Panc1 (cell line): ENCODE results near the gene OR52N4. TPM values are rescaled to one million over a fixed set of nuclear protein-coding genes. Genes with fewer than 3 reads are reported as not detected.

ENCODE experiments used
- ATAC-seq: fragments of 200-7000 bp; cut with Tn5 transposase; 2 replicates; pipeline ENCODE4 v1.9.1; 2020; ENCODE audit warnings: mild to moderate bottlenecking, moderate library complexity
- BruUV-seq: library from RNA; stranded (reverse); fragments of 400-500 nt; replicated peaks from 2 replicates; lab custom pipeline; 2021; lab: Mats Ljungman, UMichigan
- CTCF ChIA-PET: fragments of 300-600 bp; sonication (Branson Sonifier 250); formaldehyde crosslinking; loops from one replicate; lab custom pipeline; 2022; ENCODE audit warnings: antibody characterized with exemption; lab: Charles Lee
- POLR2A ChIA-PET: fragments of 300-600 bp; sonication (Branson Sonifier 250); formaldehyde crosslinking; loops from one replicate; lab custom pipeline; 2022; ENCODE audit warnings: antibody characterized with exemption; lab: Charles Lee
- DNase-seq: peaks from one replicate; pipeline ENCODE4 v3.0.0-alpha.2; 2010; ENCODE audit warnings: low read depth, low spot score
- H3K27ac ChIP-seq: 2 replicates; pipeline ENCODE4 v1.5.1; 2011; ENCODE audit warnings: mild to moderate bottlenecking, low read length, inconsistent platforms
- H3K27me3 ChIP-seq: fragments of 200-500 bp; sonication (Bioruptor generic); 2 replicates; pipeline ENCODE4 v1.6.0; 2014; ENCODE audit warnings: low read length, inconsistent platforms; ENCODE audit not compliant: control insufficient read depth, insufficient read depth
- H3K36me3 ChIP-seq: fragments of 200-500 bp; sonication (Bioruptor generic); 2 replicates; pipeline ENCODE4 v1.5.1; 2014; ENCODE audit warnings: inconsistent platforms, mild to moderate bottlenecking, low read length, moderate library complexity; ENCODE audit not compliant: control insufficient read depth, insufficient read depth
- H3K4me1 ChIP-seq: 2 replicates; pipeline ENCODE4 v1.5.1; 2011; ENCODE audit warnings: inconsistent platforms, mild to moderate bottlenecking, low read length, moderate library complexity; ENCODE audit not compliant: control insufficient read depth, insufficient read depth
- H3K4me3 ChIP-seq, 2 experiments: 2 replicates each; pipeline ENCODE4 v1.5.1; 2011 to 2012; ENCODE audit warnings: low read depth in 2 of 2, low read length in 2 of 2, mild to moderate bottlenecking in 2 of 2, inconsistent platforms in 1 of 2, moderate library complexity in 1 of 2
- H3K9me3 ChIP-seq: fragments of 200-500 bp; sonication (Bioruptor generic); 2 replicates; pipeline ENCODE4 v1.5.1; 2014; ENCODE audit warnings: low read depth, mild to moderate bottlenecking, inconsistent platforms, low read length, moderate library complexity; ENCODE audit not compliant: control insufficient read depth, insufficient read depth
- CTCF ChIP-seq: fragments of 450-650 bp; IDR thresholded peaks from 2 replicates; pipeline ENCODE4 v1.5.1; 2017; ENCODE audit warnings: mild to moderate bottlenecking
- POLR2AphosphoS5 ChIP-seq: IDR thresholded peaks from 2 replicates; pipeline ENCODE4 v1.6.1; 2012; ENCODE audit warnings: mild to moderate bottlenecking, low read depth, low read length, moderate library complexity
- SIN3A ChIP-seq: IDR thresholded peaks from 2 replicates; pipeline ENCODE4 v1.6.1; 2012; ENCODE audit warnings: low read depth, mild to moderate bottlenecking, low read length, moderate library complexity, borderline replicate concordance; ENCODE audit not compliant: insufficient read depth
- TCF7L2 ChIP-seq: IDR thresholded peaks from 2 replicates; pipeline ENCODE4 v1.6.1; 2011; ENCODE audit warnings: mild to moderate bottlenecking, low read depth, low read length, inconsistent platforms
- in situ Hi-C: cut with HindIII; loops from 2 replicates; pipeline ENCODE4 v1.10.0; 2016; ENCODE audit warnings: low sequenced_read_pairs, low pct_unique_long_range_greater_than_20kb
- intact Hi-C: fragments of 100-400 bp; cut with micrococcal nuclease; formaldehyde crosslinking; loops from one replicate; pipeline ENCODE4 v1.10.0; 2022; ENCODE audit not compliant: unreplicated experiment
- total RNA-seq: library from RNA; stranded (reverse); gene quantifications from one replicate; pipeline ENCODE4 v1.2.1, GENCODE V29; 2021; ENCODE audit not compliant: unreplicated experiment
- TF ChIP-seq, protein P1 (sequence below), 2 experiments: IDR thresholded peaks; 2 replicates each; pipeline ENCODE4 v1.6.1; 2011 to 2012; ENCODE audit warnings: low read depth in 2 of 2, control low read depth in 1 of 2, low read length in 1 of 2, mild to moderate bottlenecking in 1 of 2, moderate library complexity in 1 of 2; ENCODE audit not compliant: insufficient read depth in 1 of 2

OR52N4 gene
- total RNA-seq, 1 experiment from 2014 or later = not detected

GRCh38 chr11:5737091-5737490 is 17.0 kb upstream of the OR52N4 start:
- Histone ChIP-seq H3K4me3 (no peak overlapping the region), H3K9me3 (no peaks in the 10 kb centered on the region), H3K36me3 (no peaks in the 10 kb centered on the region), H3K27me3 (peaks cover 6% of the 10 kb centered on the region), H3K4me1 (no peaks in the 10 kb centered on the region), H3K27ac (no peak overlapping the region)
- ChIA-PET CTCF (interaction anchor here (0.5 kb wide), 1 partner anchor 122 kb away, joined by 3 read pairs; no protein-coding TSS in a partner anchor), POLR2A (interaction anchor here (0.6 kb wide), 1 partner anchor 153 kb away, joined by 3 read pairs; no protein-coding TSS in a partner anchor)
- DNase-seq = no peak
- no peak for ATAC-seq
- in situ Hi-C loops = no loop called here
- no TSS peak for BruUV-seq
- TF ChIP-seq, protein P1, sequence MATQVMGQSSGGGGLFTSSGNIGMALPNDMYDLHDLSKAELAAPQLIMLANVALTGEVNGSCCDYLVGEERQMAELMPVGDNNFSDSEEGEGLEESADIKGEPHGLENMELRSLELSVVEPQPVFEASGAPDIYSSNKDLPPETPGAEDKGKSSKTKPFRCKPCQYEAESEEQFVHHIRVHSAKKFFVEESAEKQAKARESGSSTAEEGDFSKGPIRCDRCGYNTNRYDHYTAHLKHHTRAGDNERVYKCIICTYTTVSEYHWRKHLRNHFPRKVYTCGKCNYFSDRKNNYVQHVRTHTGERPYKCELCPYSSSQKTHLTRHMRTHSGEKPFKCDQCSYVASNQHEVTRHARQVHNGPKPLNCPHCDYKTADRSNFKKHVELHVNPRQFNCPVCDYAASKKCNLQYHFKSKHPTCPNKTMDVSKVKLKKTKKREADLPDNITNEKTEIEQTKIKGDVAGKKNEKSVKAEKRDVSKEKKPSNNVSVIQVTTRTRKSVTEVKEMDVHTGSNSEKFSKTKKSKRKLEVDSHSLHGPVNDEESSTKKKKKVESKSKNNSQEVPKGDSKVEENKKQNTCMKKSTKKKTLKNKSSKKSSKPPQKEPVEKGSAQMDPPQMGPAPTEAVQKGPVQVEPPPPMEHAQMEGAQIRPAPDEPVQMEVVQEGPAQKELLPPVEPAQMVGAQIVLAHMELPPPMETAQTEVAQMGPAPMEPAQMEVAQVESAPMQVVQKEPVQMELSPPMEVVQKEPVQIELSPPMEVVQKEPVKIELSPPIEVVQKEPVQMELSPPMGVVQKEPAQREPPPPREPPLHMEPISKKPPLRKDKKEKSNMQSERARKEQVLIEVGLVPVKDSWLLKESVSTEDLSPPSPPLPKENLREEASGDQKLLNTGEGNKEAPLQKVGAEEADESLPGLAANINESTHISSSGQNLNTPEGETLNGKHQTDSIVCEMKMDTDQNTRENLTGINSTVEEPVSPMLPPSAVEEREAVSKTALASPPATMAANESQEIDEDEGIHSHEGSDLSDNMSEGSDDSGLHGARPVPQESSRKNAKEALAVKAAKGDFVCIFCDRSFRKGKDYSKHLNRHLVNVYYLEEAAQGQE (IDR thresholded peaks at IDR 0.05; ENCODE audit: insufficient read depth in 1 of 2, low read depth in 2 of 2, low read length in 1 of 2) = no peak
- TF ChIP-seq CTCF (no peak), SIN3A (no peak), TCF7L2 (no peak), POLR2AphosphoS5 (no peak)
- intact Hi-C loops = no loop called here

DNA sequence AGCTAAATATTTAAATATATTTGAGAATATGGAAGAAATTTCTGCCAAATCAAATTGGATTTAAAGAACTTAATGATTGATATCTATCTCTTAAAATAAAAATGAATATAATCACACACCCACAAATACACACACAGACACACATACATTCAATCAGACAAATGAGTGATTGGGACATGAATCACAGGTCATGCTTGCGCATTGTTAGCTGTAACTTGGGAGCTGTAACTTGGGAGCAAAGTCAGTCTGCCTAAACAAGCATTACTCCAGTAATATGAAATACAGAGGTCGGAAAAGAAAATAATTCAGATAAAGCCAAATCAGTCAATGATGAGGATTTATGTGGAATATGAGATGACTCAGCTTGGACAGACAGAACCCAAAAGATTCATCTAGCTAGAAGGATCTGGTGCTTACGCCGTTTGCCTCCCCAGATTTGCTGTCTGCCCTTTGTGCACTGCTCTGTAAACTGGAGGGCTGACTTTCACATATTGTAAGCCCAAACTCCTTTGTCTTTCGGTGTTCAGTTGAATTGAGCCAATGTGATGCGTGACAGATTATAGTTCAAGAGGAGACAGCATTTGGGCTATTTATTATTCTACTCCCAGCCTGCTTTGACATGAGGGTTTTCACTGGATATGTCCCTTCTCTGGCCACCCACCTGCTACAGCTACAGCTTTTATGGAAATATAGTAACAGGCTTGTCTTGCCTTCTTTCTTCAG is 16.2 kb upstream of the OR52N4 start:
- CTCF ChIA-PET = no interaction called here
- in situ Hi-C loops (no loop called here), intact Hi-C loops (no loop called here)
- H3K27me3 ChIP-seq = peaks cover 4% of the 10 kb centered on the region; the same call in 1 of the 2 replicates
- no peak overlapping the region for H3K27ac ChIP-seq
- DNase-seq (no peak), ATAC-seq (no peak)
- TF ChIP-seq TCF7L2 (no peak), SIN3A (no peak), CTCF (no peak), POLR2AphosphoS5 (no peak)
- TF ChIP-seq, protein P1 (IDR thresholded peaks at IDR 0.05; ENCODE audit: insufficient read depth in 1 of 2, low read depth in 2 of 2, low read length in 1 of 2) = no peak
- H3K36me3 ChIP-seq = no peaks in the 10 kb centered on the region
- no peaks in the 10 kb centered on the region for H3K9me3 ChIP-seq
- no peak overlapping the region for H3K4me3 ChIP-seq
- no TSS peak for BruUV-seq
- H3K4me1 ChIP-seq = no peaks in the 10 kb centered on the region
- POLR2A ChIA-PET = interaction anchor here (0.6 kb wide), 1 partner anchor 154 kb away, joined by 3 read pairs; no protein-coding TSS in a partner anchor
